CD4-positive, alpha-beta memory T cell (primary cell): ENCODE results near the gene NPRL2. TPM values are rescaled to one million over a fixed set of nuclear protein-coding genes. Genes with fewer than 3 reads are reported as not detected.
A peak's percentile ranks its signal among the peaks of the same experiment; 100 is the strongest.

Experiments used
- CTCF ChIA-PET: fragments of 350-600 bp; sonication (Branson Sonifier 250); formaldehyde crosslinking; loops from one replicate; lab custom pipeline; 2021; ENCODE audit warnings: inconsistent platforms; ENCODE audit not compliant: partially characterized antibody; lab: Charles Lee
- POLR2A ChIA-PET: fragments of 350-600 bp; sonication (Branson Sonifier 250); formaldehyde crosslinking; loops from one replicate; lab custom pipeline; 2021; ENCODE audit not compliant: partially characterized antibody; lab: Charles Lee
- DNase-seq, 5 donors: peaks; one replicate each; pipeline versions ENCODE4 v3.0.0 to v3.0.0-alpha.2; 2020 to 2022; ENCODE audit warnings: mixed read lengths in 1 of 5
- H3K27ac ChIP-seq: one replicate; pipeline ENCODE4 v1.7.0; 2013; ENCODE audit warnings: low read depth, low read length
- H3K27me3 ChIP-seq: 2 replicates; pipeline ENCODE4 v1.7.0; 2013; ENCODE audit warnings: mild to moderate bottlenecking, low read length, moderate library complexity; ENCODE audit not compliant: insufficient read depth
- H3K36me3 ChIP-seq: 2 replicates; pipeline ENCODE4 v1.7.0; 2013; ENCODE audit warnings: mild to moderate bottlenecking, low read length, moderate library complexity; ENCODE audit not compliant: insufficient read depth
- H3K4me1 ChIP-seq: 2 replicates; pipeline ENCODE4 v1.7.0; 2013; ENCODE audit warnings: mild to moderate bottlenecking, low read length, moderate library complexity; ENCODE audit not compliant: insufficient read depth
- H3K4me3 ChIP-seq, 2 donors: one replicate each; pipeline ENCODE4 v1.7.0; 2013; ENCODE audit warnings: low read length in 2 of 2, mild to moderate bottlenecking in 1 of 2
- H3K9me3 ChIP-seq, 2 donors: one replicate each; pipeline ENCODE4 v1.7.0; 2013; ENCODE audit warnings: low read length in 2 of 2, control low read depth in 1 of 2; ENCODE audit not compliant: control insufficient read depth in 1 of 2
- H3K27ac Mint-ChIP-seq, 7 donors: one replicate each; pipeline ENCODE4 v1.8.0; 2020 to 2021; ENCODE audit warnings: mixed read lengths in 7 of 7, mild to moderate bottlenecking in 6 of 7, inconsistent platforms in 3 of 7, moderate library complexity in 3 of 7
- H3K27me3 Mint-ChIP-seq, 2 donors: one replicate each; pipeline ENCODE4 v1.8.0; 2020 to 2021; ENCODE audit warnings: mixed read lengths in 2 of 2
- H3K36me3 Mint-ChIP-seq, 2 donors: one replicate each; pipeline ENCODE4 v1.8.0; 2020 to 2021; ENCODE audit warnings: mixed read lengths in 2 of 2, inconsistent platforms in 1 of 2, mild to moderate bottlenecking in 1 of 2
- H3K4me1 Mint-ChIP-seq, 4 donors: one replicate each; pipeline ENCODE4 v1.8.0; 2020 to 2021; ENCODE audit warnings: mixed read lengths in 4 of 4, mild to moderate bottlenecking in 1 of 4
- H3K4me3 Mint-ChIP-seq, 8 donors: one replicate each; pipeline ENCODE4 v1.8.0; 2020 to 2021; ENCODE audit warnings: mixed read lengths in 8 of 8, mild to moderate bottlenecking in 7 of 8, moderate library complexity in 6 of 8, inconsistent platforms in 3 of 8
- H3K9me3 Mint-ChIP-seq, 8 donors: one replicate each; pipeline ENCODE4 v1.8.0; 2020 to 2021; ENCODE audit warnings: mixed read lengths in 8 of 8, mild to moderate bottlenecking in 5 of 8, inconsistent platforms in 3 of 8, moderate library complexity in 1 of 8
- intact Hi-C: fragments of 100-400 bp; cut with micrococcal nuclease; formaldehyde crosslinking; loops from one replicate; pipeline ENCODE4 v1.15.1; 2023
- polyA plus RNA-seq, 2 donors: library from polyadenylated mRNA; unstranded; fragments of 300-500 nt; fragmentation: Illumina TruSeq; gene quantifications; one replicate each; pipeline ENCODE4 v1.2.3, GENCODE V29; 2021
- total RNA-seq, 2 experiments: library from RNA; stranded (reverse); gene quantifications; one replicate each; pipeline ENCODE4 v1.2.3, GENCODE V29; 2021

Gene NPRL2
- total and polyA plus RNA-seq, 4 experiments from 2014 or later: 39.6 to 53.0 (median 45.9) TPM

DNA sequence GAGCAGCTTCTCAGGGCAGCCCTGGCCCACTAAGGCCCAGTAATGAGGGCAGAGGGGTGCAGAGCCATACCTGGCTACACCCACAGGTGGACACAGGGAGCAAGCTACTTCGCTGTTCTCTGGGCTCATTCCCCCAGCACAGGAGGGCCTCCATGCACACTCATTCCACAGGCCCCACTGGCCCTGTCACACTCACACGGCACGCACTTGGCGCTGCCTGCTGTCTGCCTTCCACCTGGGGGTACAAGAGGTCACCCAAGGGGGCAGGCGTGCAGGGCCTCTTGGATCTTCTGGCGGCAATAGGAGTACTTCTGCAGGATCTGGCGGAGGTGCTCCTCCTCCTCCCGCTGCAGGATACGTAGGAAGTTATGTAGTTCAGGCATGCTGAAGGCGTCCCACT, 20.2 kb downstream of the NPRL2 start:
- ChIA-PET CTCF (interaction anchor here (0.9 kb wide), 1 partner anchor 17 kb away, joined by 3 read pairs; no protein-coding TSS in a partner anchor), POLR2A (interaction anchor here (3.5 to 20.5 kb wide), 3 partner anchors 7 to 21 kb away, joined by 27 to 595 read pairs (median 81); partner anchors contain the start of genes CYB561D2, NPRL2, RASSF1 and TMEM115)
- Mint-ChIP-seq H3K27ac (peak overlapping the region in 1 of 7 donors; percentile 44), H3K9me3 (peaks cover 0 to 3% (median 0%) of the 10 kb centered on the region in 8 donors), H3K27me3 (no peaks in the 10 kb centered on the region), H3K36me3 (peaks cover 4 to 47% of the 10 kb centered on the region in 2 donors), H3K4me3 (peak overlapping the region in 1 of 8 donors; percentile 15), H3K4me1 (peaks cover 22 to 51% (median 32%) of the 10 kb centered on the region in 4 donors)
- H3K9me3 ChIP-seq: no peaks in the 10 kb centered on the region
- no peak overlapping the region for H3K4me3 ChIP-seq
- no peak overlapping the region for H3K27ac ChIP-seq
- H3K36me3 ChIP-seq: peaks cover 42% of the 10 kb centered on the region
- intact Hi-C loops: no loop called here
- H3K4me1 ChIP-seq: peaks cover 44% of the 10 kb centered on the region
- DNase-seq: peak in 1 of 5 donors; percentile 22
- no peaks in the 10 kb centered on the region for H3K27me3 ChIP-seq

DNA sequence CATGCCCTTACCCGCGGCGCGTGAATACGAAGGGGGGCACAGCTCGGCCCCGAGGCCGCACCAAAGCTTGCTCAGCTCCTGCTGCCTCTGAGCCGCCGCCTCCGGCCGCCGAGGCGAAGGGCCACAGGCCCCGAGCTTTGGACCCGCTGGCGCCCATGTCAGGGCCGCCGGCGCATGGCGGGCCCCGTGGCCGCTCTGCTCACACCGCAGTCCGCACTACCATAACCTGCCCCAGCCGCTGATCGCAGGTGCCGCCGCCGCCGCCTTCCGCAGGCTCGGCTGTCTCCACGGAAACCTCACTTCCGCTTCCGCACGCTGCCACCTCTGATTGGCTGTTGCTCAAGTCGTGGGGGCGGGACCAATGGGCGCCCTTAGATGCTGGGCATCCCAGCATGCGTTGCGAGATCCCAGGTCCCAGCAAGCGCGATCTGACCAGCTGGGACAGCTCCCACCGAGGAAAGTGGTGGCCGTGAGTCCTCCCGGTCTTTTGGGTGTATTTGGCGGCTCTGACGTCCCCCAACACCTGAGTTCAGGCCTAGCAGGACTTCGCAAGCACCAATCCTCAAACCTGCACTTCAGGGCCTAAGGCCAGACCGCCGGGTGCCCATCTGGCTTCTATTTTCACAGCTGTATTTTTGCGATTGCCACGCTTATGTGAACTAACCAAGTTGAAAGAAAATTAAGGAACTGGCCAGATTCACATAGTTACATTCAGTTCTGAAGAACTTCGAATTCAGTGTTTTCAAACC, 22.5 kb downstream of the NPRL2 start, which contains the start of gene TUSC2:
TUSC2 (minus strand) TSS at position 281 of the 749 bp plus-strand sequence; CDS start at position 157, 124 bp downstream.
- Mint-ChIP-seq H3K4me1 (peaks cover 13 to 42% (median 23%) of the 10 kb centered on the region in 4 donors), H3K4me3 (peak within 1 kb of the TSS; percentile 91 to 97 (median 94)), H3K27me3 (no peaks in the 10 kb centered on the region), H3K27ac (peak within 1 kb of the TSS; percentile 93 to 97 (median 97)), H3K9me3 (peaks cover 0 to 1% (median 0%) of the 10 kb centered on the region in 8 donors), H3K36me3 (peaks cover 0 to 49% of the 10 kb centered on the region in 2 donors)
- no peaks in the 10 kb centered on the region for H3K27me3 ChIP-seq
- ChIA-PET CTCF (interaction anchor here (1.0 to 3.4 kb wide), 9 partner anchors 9 to 102 kb away, joined by 3 to 17 read pairs (median 4); partner anchors contain the start of genes HYAL3, NAA80 and NPRL2), POLR2A (interaction anchor here (1.0 to 20.5 kb wide), 10 partner anchors 10 to 241 kb away, joined by 3 to 595 read pairs (median 8); partner anchors contain the start of genes CYB561D2, HEMK1, HYAL3 and IFRD2)
- peak; percentile 91 to 96 (median 93) for DNase-seq
- H3K9me3 ChIP-seq: no peaks in the 10 kb centered on the region
- peaks cover 22% of the 10 kb centered on the region for H3K4me1 ChIP-seq
- intact Hi-C loops: loop anchor here (1.0 to 2.0 kb wide), 5 partner anchors 9 to 36 kb away; partner anchors contain the start of genes HYAL3, IFRD2, NAA80 and TMEM115
- H3K4me3 ChIP-seq: peak within 1 kb of the TSS; percentile 73 to 91
- H3K36me3 ChIP-seq: peaks cover 37% of the 10 kb centered on the region
- peak within 1 kb of the TSS; percentile 82 for H3K27ac ChIP-seq

DNA sequence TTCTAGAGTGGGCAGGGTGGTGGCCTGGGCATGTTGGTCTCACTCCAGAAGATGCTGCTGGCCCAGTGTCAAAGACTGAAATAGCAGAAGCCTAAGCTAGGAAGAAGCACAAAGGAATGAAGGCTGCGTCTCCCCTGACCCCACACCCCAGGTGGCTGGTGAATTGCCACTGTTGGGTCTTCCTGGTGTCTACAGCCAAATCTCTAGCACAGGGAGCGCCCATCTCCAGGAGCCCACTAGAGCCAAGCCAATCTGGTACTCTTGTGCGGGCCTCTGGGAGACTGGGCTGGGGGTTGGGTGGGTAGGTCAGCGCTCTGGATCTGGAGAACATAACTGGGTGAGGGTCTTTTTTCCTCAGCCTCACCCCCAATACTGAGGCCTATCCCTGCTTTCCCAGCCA, 23.4 kb downstream of the NPRL2 start:
- DNase-seq: peak in 1 of 5 donors; percentile 33
- CTCF ChIA-PET: interaction anchor here (1.0 to 3.4 kb wide), 8 partner anchors 8 to 81 kb away, joined by 3 to 17 read pairs (median 4); partner anchors contain the start of genes HYAL3 and NAA80
- Mint-ChIP-seq H3K27me3 (no peaks in the 10 kb centered on the region), H3K36me3 (peaks cover 0 to 48% of the 10 kb centered on the region in 2 donors), H3K4me1 (peaks cover 14 to 37% (median 23%) of the 10 kb centered on the region in 4 donors), H3K27ac (peak overlapping the region in 6 of 7 donors; percentile 78 to 94 (median 87)), H3K9me3 (peaks cover 0 to 1% (median 0%) of the 10 kb centered on the region in 8 donors), H3K4me3 (peak overlapping the region; percentile 80 to 97 (median 94))
- intact Hi-C loops: no loop called here
- peaks cover 35% of the 10 kb centered on the region for H3K36me3 ChIP-seq
- no peaks in the 10 kb centered on the region for H3K9me3 ChIP-seq
- H3K4me3 ChIP-seq: peak overlapping the region; percentile 73 to 91
- H3K27me3 ChIP-seq: no peaks in the 10 kb centered on the region
- H3K4me1 ChIP-seq: peaks cover 24% of the 10 kb centered on the region
- peak overlapping the region; percentile 82 for H3K27ac ChIP-seq
- POLR2A ChIA-PET: interaction anchor here (1.6 to 20.5 kb wide), 9 partner anchors 9 to 242 kb away, joined by 4 to 595 read pairs (median 27); partner anchors contain the start of genes CYB561D2, HEMK1, HYAL3 and IFRD2

DNA sequence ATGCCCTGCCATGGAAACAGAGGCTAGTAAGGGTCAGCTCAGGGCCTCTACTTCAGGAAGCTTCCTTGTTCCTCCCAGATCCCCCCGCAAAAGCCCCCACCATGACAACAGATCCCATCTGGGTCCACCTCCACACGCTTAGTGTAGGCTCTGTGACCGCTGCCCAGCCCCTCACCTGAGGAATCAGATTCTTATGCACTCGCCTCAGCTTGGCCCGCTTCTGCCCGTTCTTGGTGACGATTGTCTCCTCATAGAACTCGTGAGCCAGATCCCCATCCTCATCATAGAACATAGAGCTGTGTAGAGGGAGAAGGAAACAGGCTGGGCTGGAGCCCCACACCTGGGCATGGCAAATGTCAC, 24.4 kb downstream of the NPRL2 start:
- peaks cover 28% of the 10 kb centered on the region for H3K4me1 ChIP-seq
- H3K36me3 ChIP-seq: peaks cover 26% of the 10 kb centered on the region
- H3K4me1 Mint-ChIP-seq: peaks cover 14 to 37% (median 23%) of the 10 kb centered on the region in 4 donors
- no peaks in the 10 kb centered on the region for H3K27me3 Mint-ChIP-seq
- no peaks in the 10 kb centered on the region for H3K9me3 ChIP-seq
- H3K27ac ChIP-seq: no peak overlapping the region
- peak overlapping the region in 5 of 8 donors; percentile 21 to 61 (median 41) for H3K4me3 Mint-ChIP-seq
- ChIA-PET CTCF (interaction anchor here (0.8 to 3.4 kb wide), 6 partner anchors 11 to 132 kb away, joined by 3 to 17 read pairs (median 3); partner anchors contain the start of genes CYB561D2, HYAL3, NAA80 and NPRL2), POLR2A (interaction anchor here (3.8 to 20.5 kb wide), 3 partner anchors 10 to 27 kb away, joined by 16 to 595 read pairs (median 144); partner anchors contain the start of genes CYB561D2, HYAL3, NAA80 and NPRL2)
- intact Hi-C loops: no loop called here
- no peak overlapping the region for H3K4me3 ChIP-seq
- H3K27me3 ChIP-seq: no peaks in the 10 kb centered on the region
- peaks cover 0 to 1% (median 0%) of the 10 kb centered on the region in 8 donors for H3K9me3 Mint-ChIP-seq
- DNase-seq: peak in 1 of 5 donors; percentile 16
- peaks cover 0 to 39% of the 10 kb centered on the region in 2 donors for H3K36me3 Mint-ChIP-seq
- peak overlapping the region in 3 of 7 donors; percentile 62 to 79 (median 70) for H3K27ac Mint-ChIP-seq

DNA sequence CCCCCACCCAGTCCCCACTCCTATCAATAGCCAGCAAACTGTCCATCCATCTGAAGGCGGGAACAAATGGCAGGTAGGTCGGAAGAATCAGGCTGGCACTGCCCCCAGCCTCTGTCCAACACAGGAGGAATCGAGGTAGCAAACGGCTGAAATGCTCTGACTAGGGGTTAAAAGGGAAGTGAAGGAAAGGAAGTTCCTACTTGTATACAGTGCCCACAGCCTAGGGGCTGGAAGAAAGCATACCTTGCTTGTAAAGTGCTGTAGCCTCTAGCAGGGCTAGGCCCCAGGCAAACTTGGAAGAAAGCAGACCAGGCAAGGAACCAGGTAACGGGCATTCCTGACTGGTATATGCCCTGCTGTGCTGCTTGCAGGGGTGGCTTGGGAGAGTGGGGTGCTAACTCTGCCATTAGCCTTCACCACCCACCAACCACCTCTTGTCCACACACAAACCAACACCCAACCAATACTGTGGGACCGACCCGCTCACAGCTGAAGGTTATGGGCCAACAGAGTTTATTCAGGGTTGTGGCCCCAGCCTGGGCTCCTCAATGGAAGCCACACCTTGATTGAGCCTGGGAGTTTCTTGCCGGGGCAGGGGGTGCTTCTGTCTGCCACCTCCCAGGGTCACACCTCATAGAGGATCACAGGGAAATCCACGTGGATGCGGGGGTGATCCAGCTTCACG, 24.9 kb downstream of the NPRL2 start:
- H3K27ac ChIP-seq: no peak overlapping the region
- Mint-ChIP-seq H3K9me3 (peaks cover 0 to 1% (median 0%) of the 10 kb centered on the region in 8 donors), H3K4me3 (peak overlapping the region in 3 of 8 donors; percentile 21 to 67 (median 49)), H3K27me3 (no peaks in the 10 kb centered on the region), H3K27ac (peak overlapping the region in 3 of 7 donors; percentile 70 to 79 (median 76)), H3K4me1 (peaks cover 15 to 38% (median 25%) of the 10 kb centered on the region in 4 donors), H3K36me3 (peaks cover 0 to 34% of the 10 kb centered on the region in 2 donors)
- H3K9me3 ChIP-seq: no peaks in the 10 kb centered on the region
- peaks cover 29% of the 10 kb centered on the region for H3K4me1 ChIP-seq
- CTCF ChIA-PET: interaction anchor here (0.6 to 5.6 kb wide), 10 partner anchors 11 to 131 kb away, joined by 3 to 37 read pairs (median 4); partner anchors contain the start of genes CYB561D2, HYAL3, NAA80 and NPRL2
- POLR2A ChIA-PET: interaction anchor here (0.7 to 20.5 kb wide), 4 partner anchors 10 to 32 kb away, joined by 3 to 595 read pairs (median 80); partner anchors contain the start of genes CYB561D2, HYAL3, NAA80 and NPRL2
- no peak overlapping the region for H3K4me3 ChIP-seq
- H3K36me3 ChIP-seq: peaks cover 20% of the 10 kb centered on the region
- H3K27me3 ChIP-seq: no peaks in the 10 kb centered on the region
- peak in 1 of 5 donors; percentile 7 for DNase-seq
- intact Hi-C loops: loop anchor here (2.0 kb wide), 1 partner anchor 131 kb away; no protein-coding TSS in a partner anchor

DNA sequence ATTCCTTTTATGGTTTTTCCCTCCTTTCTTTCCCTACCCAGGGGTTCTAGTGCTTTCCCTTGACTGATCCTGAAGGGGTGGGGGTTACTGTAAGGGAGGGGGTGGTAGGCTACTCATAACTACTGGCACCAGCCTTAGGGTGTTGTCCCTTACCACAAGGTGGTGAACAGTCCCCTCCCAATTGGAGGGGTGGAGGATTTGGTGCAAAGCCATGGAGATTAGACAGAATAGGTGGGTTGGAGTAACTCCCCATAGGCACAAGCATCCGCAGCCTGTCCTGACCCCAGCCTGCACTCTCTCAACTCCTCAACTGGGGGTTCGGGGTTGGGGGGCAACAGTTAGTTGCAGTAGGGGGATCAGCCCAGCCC, 25.5 kb downstream of the NPRL2 start:
- Mint-ChIP-seq H3K9me3 (peaks cover 0 to 1% (median 0%) of the 10 kb centered on the region in 8 donors), H3K4me1 (peaks cover 19 to 43% (median 30%) of the 10 kb centered on the region in 4 donors), H3K4me3 (peak overlapping the region in 1 of 8 donors; percentile 67), H3K27ac (peak overlapping the region; percentile 29 to 90 (median 79)), H3K36me3 (peaks cover 0 to 31% of the 10 kb centered on the region in 2 donors), H3K27me3 (no peaks in the 10 kb centered on the region)
- peaks cover 34% of the 10 kb centered on the region for H3K4me1 ChIP-seq
- intact Hi-C loops: loop anchor here (2.0 kb wide), 1 partner anchor 130 kb away; no protein-coding TSS in a partner anchor
- no peaks in the 10 kb centered on the region for H3K27me3 ChIP-seq
- no peaks in the 10 kb centered on the region for H3K9me3 ChIP-seq
- peaks cover 15% of the 10 kb centered on the region for H3K36me3 ChIP-seq
- ChIA-PET CTCF (interaction anchor here (0.6 to 5.6 kb wide), 9 partner anchors 12 to 217 kb away, joined by 3 to 37 read pairs (median 7); partner anchors contain the start of genes HYAL3, IFRD2, NAA80 and RASSF1), POLR2A (interaction anchor here (0.7 to 14.4 kb wide), 5 partner anchors 10 to 31 kb away, joined by 3 to 144 read pairs (median 8); partner anchors contain the start of genes HYAL3 and NAA80)
- DNase-seq: no peak
- H3K27ac ChIP-seq: no peak overlapping the region
- H3K4me3 ChIP-seq: no peak overlapping the region
